ENCODE measurements around the gene LRRC32. TPM values are rescaled to one million over a fixed set of nuclear protein-coding genes. Genes with fewer than 3 reads are reported as not detected.
A peak's percentile ranks its signal among the peaks of the same experiment; 100 is the strongest.

The LRRC32 gene
- total RNA-seq, 4 donors from 2014 or later: 10.0 to 121 (median 17.5) TPM

DNA sequence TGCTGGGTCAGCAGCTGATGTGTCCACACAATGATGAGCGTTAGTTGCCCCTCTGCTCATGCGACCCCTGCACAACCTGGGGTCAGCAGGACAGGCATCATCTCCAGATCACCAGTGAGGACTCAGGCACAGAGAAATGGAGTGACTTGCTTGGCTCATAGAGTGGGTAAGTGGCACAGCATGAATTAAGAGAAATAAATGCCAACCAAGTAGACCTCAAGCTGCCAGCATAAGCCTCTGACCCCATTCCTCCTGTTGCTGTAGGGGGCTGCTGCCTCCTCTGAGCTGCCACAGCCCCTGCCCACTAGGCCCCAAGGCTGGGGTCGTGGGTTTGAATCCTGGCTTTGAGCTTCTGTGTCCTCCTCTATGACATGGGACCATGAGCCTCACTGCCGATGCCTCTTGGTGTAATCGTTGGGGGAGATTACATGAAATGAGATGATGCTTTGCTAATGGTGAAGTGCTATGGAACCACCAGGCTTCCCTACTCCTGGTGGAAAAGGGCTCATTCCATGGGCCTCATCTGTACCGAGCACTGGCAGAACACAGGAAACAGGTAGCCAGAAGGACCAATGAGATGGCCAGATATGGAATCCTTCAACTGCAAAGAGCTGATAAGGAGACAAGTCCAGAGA lies 33.6 kb downstream of the LRRC32 start:
- TF ChIP-seq CTCF (IDR thresholded peaks at IDR 0.05) (no peak), POLR2A (IDR thresholded peaks at IDR 0.05) (no peak)
- Histone ChIP-seq H3K4me1 (no peaks in the 10 kb centered on the region), H3K27ac (peak overlapping the region; percentile 30 to 56), H3K27me3 (no peaks in the 10 kb centered on the region), H3K9me3 (no peaks in the 10 kb centered on the region), H3K36me3 (no peaks in the 10 kb centered on the region), H3K4me3 (no peak overlapping the region)
- DNase-seq: no peak
- intact Hi-C loops (cut with DNase I; ENCODE audit: low total_unique reads): no loop called here

- H3K27me3 ChIP-seq: no peaks in the 10 kb centered on the region
- peak overlapping the region in 1 of 2 donors; percentile 56 for H3K27ac ChIP-seq
- no peaks in the 10 kb centered on the region for H3K36me3 ChIP-seq
- no peak for DNase-seq
- H3K4me1 ChIP-seq: no peaks in the 10 kb centered on the region
- no peaks in the 10 kb centered on the region for H3K9me3 ChIP-seq
- intact Hi-C loops (cut with DNase I; ENCODE audit: low total_unique reads): no loop called here
- H3K4me3 ChIP-seq: no peak overlapping the region
- no peak for TF ChIP-seq POLR2A (IDR thresholded peaks at IDR 0.05)
- no peak for TF ChIP-seq CTCF (IDR thresholded peaks at IDR 0.05)
These were observed 34.4 kb downstream of the LRRC32 start for GRCh38 chr11:76635991-76636738.

- H3K9me3 ChIP-seq: no peaks in the 10 kb centered on the region
- no peak overlapping the region for H3K27ac ChIP-seq
- no peak for TF ChIP-seq POLR2A (IDR thresholded peaks at IDR 0.05)
- TF ChIP-seq CTCF (IDR thresholded peaks at IDR 0.05): no peak
- H3K4me3 ChIP-seq: no peak overlapping the region
- peaks cover 0 to 10% of the 10 kb centered on the region in 2 donors for H3K4me1 ChIP-seq
- DNase-seq: no peak
- intact Hi-C loops (cut with DNase I; ENCODE audit: low total_unique reads): no loop called here
- H3K36me3 ChIP-seq: no peaks in the 10 kb centered on the region
- no peaks in the 10 kb centered on the region for H3K27me3 ChIP-seq
These were observed 35.7 kb downstream of the LRRC32 start for GRCh38 chr11:76634886-76635285.

GRCh38 chr11:76632492-76632891 lies 38.1 kb downstream of the LRRC32 start:
- no peak for DNase-seq
- no peak for TF ChIP-seq CTCF (IDR thresholded peaks at IDR 0.05)
- TF ChIP-seq POLR2A (IDR thresholded peaks at IDR 0.05): no peak
- Histone ChIP-seq H3K36me3 (no peaks in the 10 kb centered on the region), H3K4me1 (peaks cover 0 to 11% of the 10 kb centered on the region in 2 donors), H3K27me3 (no peaks in the 10 kb centered on the region), H3K9me3 (no peaks in the 10 kb centered on the region), H3K27ac (no peak overlapping the region), H3K4me3 (no peak overlapping the region)
- intact Hi-C loops (cut with DNase I; ENCODE audit: low total_unique reads): no loop called here

GRCh38 chr11:76631566-76632308 lies 38.8 kb downstream of the LRRC32 start:
- intact Hi-C loops (cut with DNase I; ENCODE audit: low total_unique reads): no loop called here
- H3K9me3 ChIP-seq: no peaks in the 10 kb centered on the region
- DNase-seq: no peak
- H3K36me3 ChIP-seq: no peaks in the 10 kb centered on the region
- no peaks in the 10 kb centered on the region for H3K27me3 ChIP-seq
- peaks cover 0 to 11% of the 10 kb centered on the region in 2 donors for H3K4me1 ChIP-seq
- peak overlapping the region; percentile 79 to 94 for H3K27ac ChIP-seq
- TF ChIP-seq CTCF (IDR thresholded peaks at IDR 0.05): no peak
- TF ChIP-seq POLR2A (IDR thresholded peaks at IDR 0.05): no peak
- H3K4me3 ChIP-seq: no peak overlapping the region

Data from uterus (tissue), 4 donors.